ENCODE data around the gene NALF2. TPM values are rescaled to one million over a fixed set of nuclear protein-coding genes. Genes with fewer than 3 reads are reported as not detected.

Gene NALF2
- total and polyA plus RNA-seq, 2 donors (not counting 1 experiment from before 2014, with no cell fraction given) = not detected

DNA sequence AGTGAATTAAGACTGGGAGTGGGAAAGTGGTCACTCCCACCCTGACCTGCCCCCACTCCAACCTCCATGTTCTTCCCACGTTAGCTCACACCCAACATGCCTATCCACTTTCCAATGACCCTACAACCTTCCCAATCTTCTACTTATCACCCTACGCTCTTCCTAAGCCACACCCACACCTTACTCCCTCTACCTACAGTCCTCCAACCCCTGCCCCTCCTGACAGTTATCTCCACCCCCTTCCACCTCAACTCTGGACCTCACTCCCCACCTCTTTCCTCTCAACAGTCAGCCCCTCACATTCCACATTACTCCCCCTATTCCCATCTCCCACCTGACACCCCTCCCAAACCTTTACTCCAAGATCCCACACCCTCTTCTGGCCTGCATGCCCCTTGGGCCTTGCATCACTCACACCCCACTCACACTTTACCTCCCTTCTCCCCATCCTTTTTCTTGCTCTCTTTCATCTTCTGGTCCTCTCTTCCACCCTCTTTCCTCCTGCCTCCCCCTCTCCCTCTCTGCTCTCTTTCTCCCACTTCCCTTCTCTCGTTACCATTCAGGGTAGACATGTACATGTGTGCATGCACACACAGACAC is 6.9 kb downstream of the NALF2 start:
- no peaks in the 10 kb centered on the region for H4K20me1 ChIP-seq (ENCODE audit: control insufficient read depth, insufficient read depth, low read length, poor library complexity, severe bottlenecking)
- H3K27ac Mint-ChIP-seq = no peak overlapping the region
- no peak overlapping the region for H3K4me3 Mint-ChIP-seq
- no peaks in the 10 kb centered on the region for H3K36me3 ChIP-seq (replicated peaks in 1 of 2; ENCODE audit: control extremely low read depth in 1 of 2, control insufficient read depth in 1 of 2, extremely low read depth in 1 of 2, insufficient read depth in 2 of 2, low read length in 1 of 2)
- no peak overlapping the region for H3K9ac ChIP-seq (ENCODE audit: low read length)
- H2AFZ ChIP-seq (ENCODE audit: insufficient read depth, low read depth, low read length, poor library complexity, severe bottlenecking) = no peak overlapping the region
- no peaks in the 10 kb centered on the region for H3K4me1 Mint-ChIP-seq
- ChIA-PET POLR2A (no interaction called here), CTCF (no interaction called here)
- H3K9me3 Mint-ChIP-seq (ENCODE audit: insufficient read depth) = no peaks in the 10 kb centered on the region
- DNase-seq = no peak
- H3K9me3 ChIP-seq (ENCODE audit: control extremely low read depth in 1 of 3, control insufficient read depth in 2 of 3, insufficient read depth in 1 of 3, low read length in 2 of 3) = no peaks in the 10 kb centered on the region
- no peak overlapping the region for H3K27ac ChIP-seq (ENCODE audit: low read length in 2 of 2)
- TF ChIP-seq, protein P1, sequence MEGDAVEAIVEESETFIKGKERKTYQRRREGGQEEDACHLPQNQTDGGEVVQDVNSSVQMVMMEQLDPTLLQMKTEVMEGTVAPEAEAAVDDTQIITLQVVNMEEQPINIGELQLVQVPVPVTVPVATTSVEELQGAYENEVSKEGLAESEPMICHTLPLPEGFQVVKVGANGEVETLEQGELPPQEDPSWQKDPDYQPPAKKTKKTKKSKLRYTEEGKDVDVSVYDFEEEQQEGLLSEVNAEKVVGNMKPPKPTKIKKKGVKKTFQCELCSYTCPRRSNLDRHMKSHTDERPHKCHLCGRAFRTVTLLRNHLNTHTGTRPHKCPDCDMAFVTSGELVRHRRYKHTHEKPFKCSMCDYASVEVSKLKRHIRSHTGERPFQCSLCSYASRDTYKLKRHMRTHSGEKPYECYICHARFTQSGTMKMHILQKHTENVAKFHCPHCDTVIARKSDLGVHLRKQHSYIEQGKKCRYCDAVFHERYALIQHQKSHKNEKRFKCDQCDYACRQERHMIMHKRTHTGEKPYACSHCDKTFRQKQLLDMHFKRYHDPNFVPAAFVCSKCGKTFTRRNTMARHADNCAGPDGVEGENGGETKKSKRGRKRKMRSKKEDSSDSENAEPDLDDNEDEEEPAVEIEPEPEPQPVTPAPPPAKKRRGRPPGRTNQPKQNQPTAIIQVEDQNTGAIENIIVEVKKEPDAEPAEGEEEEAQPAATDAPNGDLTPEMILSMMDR (IDR thresholded peaks at IDR 0.05) = no peak
- TF ChIP-seq EZH2 (IDR thresholded peaks at IDR 0.05; ENCODE audit: borderline replicate concordance, insufficient read depth, low read depth, low read length, poor library complexity, severe bottlenecking) = no peak
- peaks cover 0 to 4% (median 0%) of the 10 kb centered on the region in 4 experiments for H3K27me3 ChIP-seq (replicated peaks in 1 of 4; ENCODE audit: control extremely low read depth in 1 of 4, control insufficient read depth in 3 of 4, insufficient read depth in 4 of 4, low read length in 3 of 4)
- H3K4me1 ChIP-seq (ENCODE audit: control insufficient read depth in 2 of 2, insufficient read depth in 2 of 2, low read length in 2 of 2) = no peaks in the 10 kb centered on the region
- ATAC-seq (ENCODE audit: low read depth) = no peak
- no peak overlapping the region for H3K4me3 ChIP-seq (ENCODE audit: control extremely low read depth in 1 of 5, extremely low read depth in 1 of 5, insufficient read depth in 1 of 5, low read depth in 2 of 5, low read length in 4 of 5)
- H3K79me2 ChIP-seq (ENCODE audit: control insufficient read depth, insufficient read depth, low read length) = no peaks in the 10 kb centered on the region
- WGBS (ENCODE audit: insufficient coverage) = 100% methylated on average over 2 of the region's 3 CpGs
- intact Hi-C loops (cut with micrococcal nuclease) = no loop called here
- no peak overlapping the region for H3K4me2 ChIP-seq (replicated peaks; ENCODE audit: low read depth, low read length, poor library complexity, severe bottlenecking)
- peaks cover 12% of the 10 kb centered on the region for H3K27me3 Mint-ChIP-seq

DNA sequence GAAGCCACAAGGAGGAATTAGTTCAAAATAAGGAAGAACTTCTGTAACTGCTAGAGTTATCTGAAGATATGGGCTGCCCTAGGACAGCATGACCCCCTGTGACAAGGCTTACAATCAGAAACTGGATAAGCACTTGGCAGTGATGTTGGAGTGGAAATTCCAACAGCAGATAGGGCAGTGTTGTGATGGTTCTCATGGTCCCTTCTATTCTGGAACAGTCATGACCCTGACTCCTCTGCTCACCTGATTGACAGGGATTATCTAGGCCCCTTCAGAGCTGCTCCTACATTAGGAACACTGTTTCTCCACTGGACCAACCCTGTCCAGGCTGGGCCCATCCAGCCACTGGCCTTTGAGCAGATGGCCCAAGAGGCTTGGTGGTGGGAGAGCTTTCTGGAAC is 17.9 kb downstream of the NALF2 start:
- Histone ChIP-seq H3K4me3 (ENCODE audit: control extremely low read depth in 1 of 5, extremely low read depth in 1 of 5, insufficient read depth in 1 of 5, low read depth in 2 of 5, low read length in 4 of 5) (no peak overlapping the region), H3K4me1 (ENCODE audit: control insufficient read depth in 2 of 2, insufficient read depth in 2 of 2, low read length in 2 of 2) (no peaks in the 10 kb centered on the region), H3K9ac (ENCODE audit: low read length) (no peak overlapping the region), H3K36me3 (replicated peaks in 1 of 2; ENCODE audit: control extremely low read depth in 1 of 2, control insufficient read depth in 1 of 2, extremely low read depth in 1 of 2, insufficient read depth in 2 of 2, low read length in 1 of 2) (no peaks in the 10 kb centered on the region), H3K27me3 (replicated peaks in 1 of 4; ENCODE audit: control extremely low read depth in 1 of 4, control insufficient read depth in 3 of 4, insufficient read depth in 4 of 4, low read length in 3 of 4) (no peaks in the 10 kb centered on the region), H3K79me2 (ENCODE audit: control insufficient read depth, insufficient read depth, low read length) (no peaks in the 10 kb centered on the region), H3K27ac (ENCODE audit: low read length in 2 of 2) (no peak overlapping the region), H4K20me1 (ENCODE audit: control insufficient read depth, insufficient read depth, low read length, poor library complexity, severe bottlenecking) (no peaks in the 10 kb centered on the region), H2AFZ (ENCODE audit: insufficient read depth, low read depth, low read length, poor library complexity, severe bottlenecking) (no peak overlapping the region), H3K4me2 (replicated peaks; ENCODE audit: low read depth, low read length, poor library complexity, severe bottlenecking) (no peak overlapping the region), H3K9me3 (ENCODE audit: control extremely low read depth in 1 of 3, control insufficient read depth in 2 of 3, insufficient read depth in 1 of 3, low read length in 2 of 3) (no peaks in the 10 kb centered on the region)
- intact Hi-C loops (cut with micrococcal nuclease) = no loop called here
- ChIA-PET POLR2A (no interaction called here), CTCF (no interaction called here)
- Mint-ChIP-seq H3K9me3 (ENCODE audit: insufficient read depth) (no peaks in the 10 kb centered on the region), H3K27me3 (peaks cover 17% of the 10 kb centered on the region), H3K4me1 (no peaks in the 10 kb centered on the region), H3K4me3 (no peak overlapping the region), H3K27ac (no peak overlapping the region)
- DNase-seq = no peak
- ATAC-seq (ENCODE audit: low read depth) = no peak
- TF ChIP-seq, protein P1 (IDR thresholded peaks at IDR 0.05) = no peak
- TF ChIP-seq EZH2 (IDR thresholded peaks at IDR 0.05; ENCODE audit: borderline replicate concordance, insufficient read depth, low read depth, low read length, poor library complexity, severe bottlenecking) = no peak
